Measurements from ENCODE around the gene TSPAN18. TPM values are rescaled to one million over a fixed set of nuclear protein-coding genes. Genes with fewer than 3 reads are reported as not detected.

The TSPAN18 gene
- total and polyA plus RNA-seq, 10 of the 15 experiments (the other 5 are each of a cell fraction or from before 2014, with no cell fraction given) = 0.02 to 0.77 (median 0.13) TPM; not detected in 1

GRCh38 chr11:44777209-44778194 is 50.7 kb downstream of the TSPAN18 start (continued):
- no peak for TF ChIP-seq ZBTB40 (IDR thresholded peaks at IDR 0.05; ENCODE audit: borderline replicate concordance)
- no peak for TF ChIP-seq IKZF2 (IDR thresholded peaks at IDR 0.05)
- no peak for TF ChIP-seq SIX5 (IDR thresholded peaks at IDR 0.05; ENCODE audit: low read depth, low read length, severe bottlenecking)
- TF ChIP-seq, protein P1, sequence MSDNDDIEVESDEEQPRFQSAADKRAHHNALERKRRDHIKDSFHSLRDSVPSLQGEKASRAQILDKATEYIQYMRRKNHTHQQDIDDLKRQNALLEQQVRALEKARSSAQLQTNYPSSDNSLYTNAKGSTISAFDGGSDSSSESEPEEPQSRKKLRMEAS (IDR thresholded peaks at IDR 0.05; ENCODE audit: low read depth, low read length) = no peak
